ENCODE results near the gene LHFPL2. TPM values are rescaled to one million over a fixed set of nuclear protein-coding genes. Genes with fewer than 3 reads are reported as not detected.

The LHFPL2 gene
- total RNA-seq, 4 donors from 2014 or later = 10.3 to 11.6 (median 10.8) TPM

- Histone ChIP-seq H3K27me3 (no peaks in the 10 kb centered on the region), H3K4me1 (peaks cover 22% of the 10 kb centered on the region), H3K36me3 (no peaks in the 10 kb centered on the region), H3K27ac (peak overlapping the region; percentile 81), H3K9me3 (no peaks in the 10 kb centered on the region), H3K4me3 (no peak overlapping the region)
- TF ChIP-seq POLR2AphosphoS5 (IDR thresholded peaks at IDR 0.05) (peak in 1 of 3 donors; percentile 13), POLR2A (IDR thresholded peaks at IDR 0.05) (peak in 1 of 2 donors; percentile 30), CTCF (IDR thresholded peaks at IDR 0.05) (no peak), EP300 (IDR thresholded peaks at IDR 0.05) (no peak)
- WGBS = 81% methylated on average over 14 of the region's 24 CpGs
- peak in 1 of 2 donors; percentile 77 for DNase-seq (ENCODE audit: low spot score in 2 of 2)
These were observed 114.2 kb downstream of the LHFPL2 start for GRCh38 chr5:78534148-78534904.

- Histone ChIP-seq H3K9me3 (no peaks in the 10 kb centered on the region), H3K27ac (no peak overlapping the region), H3K4me3 (no peak overlapping the region), H3K36me3 (no peaks in the 10 kb centered on the region), H3K27me3 (no peaks in the 10 kb centered on the region), H3K4me1 (peaks cover 29% of the 10 kb centered on the region)
- TF ChIP-seq CTCF (IDR thresholded peaks at IDR 0.05) = peak in 1 of 2 donors; percentile 29
- no peak for TF ChIP-seq EP300 (IDR thresholded peaks at IDR 0.05)
- WGBS = 77% methylated on average over 3 of the region's 3 CpGs
- DNase-seq (ENCODE audit: low spot score in 2 of 2) = no peak
These were observed 115.2 kb downstream of the LHFPL2 start for GRCh38 chr5:78533356-78533755.

- Histone ChIP-seq H3K27ac (no peak overlapping the region), H3K9me3 (no peaks in the 10 kb centered on the region), H3K27me3 (no peaks in the 10 kb centered on the region), H3K4me3 (no peak overlapping the region), H3K4me1 (peaks cover 45% of the 10 kb centered on the region), H3K36me3 (no peaks in the 10 kb centered on the region)
- 86% methylated on average over 3 of the region's 3 CpGs for WGBS
- no peak for DNase-seq (ENCODE audit: low spot score in 2 of 2)
- TF ChIP-seq EP300 (IDR thresholded peaks at IDR 0.05) (no peak), POLR2AphosphoS5 (IDR thresholded peaks at IDR 0.05) (no peak), CTCF (IDR thresholded peaks at IDR 0.05) (no peak), POLR2A (IDR thresholded peaks at IDR 0.05) (no peak)
These were observed 118.1 kb downstream of the LHFPL2 start for GRCh38 chr5:78530342-78531096.

- TF ChIP-seq CTCF (IDR thresholded peaks at IDR 0.05) (no peak), EP300 (IDR thresholded peaks at IDR 0.05) (no peak), POLR2A (IDR thresholded peaks at IDR 0.05) (no peak), POLR2AphosphoS5 (IDR thresholded peaks at IDR 0.05) (no peak)
- Histone ChIP-seq H3K9me3 (no peaks in the 10 kb centered on the region), H3K27me3 (no peaks in the 10 kb centered on the region), H3K27ac (peak overlapping the region; percentile 80), H3K36me3 (no peaks in the 10 kb centered on the region), H3K4me3 (no peak overlapping the region), H3K4me1 (peaks cover 44% of the 10 kb centered on the region)
- WGBS = 90% methylated on average over 3 of the region's 3 CpGs
- DNase-seq (ENCODE audit: low spot score in 2 of 2) = no peak
These were observed 120.6 kb downstream of the LHFPL2 start for GRCh38 chr5:78527925-78528324.

Data from suprapubic skin (tissue), 4 donors.